ENCODE data around the gene FMO3.
A peak's percentile ranks its signal among the peaks of the same experiment; 100 is the strongest.

FMO3 gene

DNA sequence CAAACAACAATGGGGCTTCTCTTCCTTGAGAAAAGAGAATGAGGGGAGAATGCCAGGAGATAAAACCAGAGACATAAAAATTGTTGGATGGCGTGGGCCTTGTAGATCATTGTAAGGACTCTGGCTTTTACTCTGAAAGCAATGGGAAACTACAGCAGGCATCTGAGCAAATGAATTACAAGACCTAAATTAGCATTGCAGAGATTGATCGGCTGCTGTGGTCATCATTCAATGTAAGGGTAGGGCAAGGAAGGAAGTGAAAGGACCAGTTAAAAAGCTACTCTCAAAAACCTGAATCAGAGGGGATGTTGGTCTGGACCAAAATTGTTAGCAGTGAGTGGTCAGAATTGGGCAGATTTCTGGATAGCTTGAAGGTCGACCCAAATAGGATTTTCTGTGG lies 21.4 kb downstream of the FMO3 start:
- H3K4me3 ChIP-seq (replicated peaks in 1 of 2; ENCODE audit: low read depth in 2 of 2, low read length in 2 of 2), result no peak overlapping the region
- no peak for DNase-seq (ENCODE audit: low read depth in 2 of 2)
- TF ChIP-seq, protein P1, sequence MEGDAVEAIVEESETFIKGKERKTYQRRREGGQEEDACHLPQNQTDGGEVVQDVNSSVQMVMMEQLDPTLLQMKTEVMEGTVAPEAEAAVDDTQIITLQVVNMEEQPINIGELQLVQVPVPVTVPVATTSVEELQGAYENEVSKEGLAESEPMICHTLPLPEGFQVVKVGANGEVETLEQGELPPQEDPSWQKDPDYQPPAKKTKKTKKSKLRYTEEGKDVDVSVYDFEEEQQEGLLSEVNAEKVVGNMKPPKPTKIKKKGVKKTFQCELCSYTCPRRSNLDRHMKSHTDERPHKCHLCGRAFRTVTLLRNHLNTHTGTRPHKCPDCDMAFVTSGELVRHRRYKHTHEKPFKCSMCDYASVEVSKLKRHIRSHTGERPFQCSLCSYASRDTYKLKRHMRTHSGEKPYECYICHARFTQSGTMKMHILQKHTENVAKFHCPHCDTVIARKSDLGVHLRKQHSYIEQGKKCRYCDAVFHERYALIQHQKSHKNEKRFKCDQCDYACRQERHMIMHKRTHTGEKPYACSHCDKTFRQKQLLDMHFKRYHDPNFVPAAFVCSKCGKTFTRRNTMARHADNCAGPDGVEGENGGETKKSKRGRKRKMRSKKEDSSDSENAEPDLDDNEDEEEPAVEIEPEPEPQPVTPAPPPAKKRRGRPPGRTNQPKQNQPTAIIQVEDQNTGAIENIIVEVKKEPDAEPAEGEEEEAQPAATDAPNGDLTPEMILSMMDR (IDR thresholded peaks at IDR 0.05; ENCODE audit: low read depth, low read length), result no peak

DNA sequence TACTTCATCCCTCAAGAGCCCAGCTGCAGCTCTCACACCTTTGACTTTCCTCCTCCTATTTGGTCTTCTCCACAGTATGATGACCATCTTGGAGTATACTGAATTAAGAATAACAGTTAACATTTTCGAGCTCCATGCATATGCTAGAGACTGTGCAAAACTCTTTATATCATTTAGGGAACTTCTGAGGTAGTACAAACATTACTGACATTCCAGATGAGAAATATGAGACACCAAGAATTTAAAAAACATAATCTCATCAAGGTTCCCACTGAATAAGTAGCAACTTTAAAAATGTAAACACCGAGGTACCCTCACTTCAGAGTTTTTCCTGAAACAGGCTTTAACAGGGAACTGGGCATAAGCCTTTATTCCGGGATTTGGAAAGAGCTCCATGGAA lies 22.7 kb downstream of the FMO3 start:
- TF ChIP-seq, protein P1 (IDR thresholded peaks at IDR 0.05; ENCODE audit: low read depth, low read length), result no peak
- no peak overlapping the region for H3K4me3 ChIP-seq (replicated peaks in 1 of 2; ENCODE audit: low read depth in 2 of 2, low read length in 2 of 2)
- DNase-seq (ENCODE audit: low read depth in 2 of 2), result peak in 1 of 2 donors; percentile 19

DNA sequence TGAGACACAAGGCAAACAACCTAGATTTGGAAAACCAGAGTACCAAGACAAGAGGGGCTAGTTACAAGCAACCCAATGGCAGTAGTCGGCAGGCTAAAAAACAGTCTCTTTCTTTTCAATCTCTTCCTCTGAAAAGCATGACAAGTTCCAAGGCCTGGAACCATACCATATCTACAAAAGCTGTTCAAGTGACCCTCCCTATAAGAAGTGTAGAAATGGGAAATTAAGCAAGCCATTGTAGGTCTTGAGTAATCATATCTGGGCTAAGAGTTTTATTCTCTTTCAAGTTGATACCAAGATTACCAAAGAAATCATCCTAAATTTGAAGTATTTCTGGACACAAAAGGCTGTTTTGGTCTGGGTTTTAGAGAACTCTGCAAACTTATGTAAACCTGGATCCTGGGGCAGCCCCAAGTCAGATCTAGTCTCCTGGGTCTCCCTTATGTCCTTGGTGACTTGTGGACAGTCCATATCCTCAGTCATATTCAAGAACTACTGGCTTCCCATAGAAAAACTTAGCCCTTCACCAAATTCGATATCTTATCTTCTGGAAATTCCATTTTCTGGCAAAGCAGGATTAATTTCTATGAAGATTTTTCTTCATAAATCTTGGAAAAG lies 24.7 kb downstream of the FMO3 start:
- DNase-seq (ENCODE audit: low read depth in 2 of 2), result peak; percentile 45 to 68
- no peak overlapping the region for H3K4me3 ChIP-seq (replicated peaks in 1 of 2; ENCODE audit: low read depth in 2 of 2, low read length in 2 of 2)
- TF ChIP-seq, protein P1 (IDR thresholded peaks at IDR 0.05; ENCODE audit: low read depth, low read length), result no peak

DNA sequence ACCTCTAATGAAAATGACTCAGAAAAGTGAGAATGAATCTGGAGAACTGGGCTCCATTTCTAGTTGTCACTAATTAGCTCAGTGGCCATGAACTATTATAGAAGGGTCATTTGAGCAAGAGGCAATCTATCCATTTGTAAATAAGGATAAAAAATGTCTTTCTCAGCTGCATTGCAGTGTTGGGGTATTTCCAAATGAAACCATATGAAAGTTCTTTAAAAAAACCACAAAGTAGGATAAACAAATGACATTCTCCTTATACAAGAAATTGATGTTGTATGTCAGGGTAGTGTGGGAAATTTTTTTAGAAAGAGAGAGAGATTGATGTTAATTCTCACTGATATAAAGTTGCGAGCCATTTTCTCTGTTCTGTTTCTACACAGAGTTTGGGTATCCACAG lies 26.0 kb downstream of the FMO3 start:
- no peak overlapping the region for H3K4me3 ChIP-seq (replicated peaks in 1 of 2; ENCODE audit: low read depth in 2 of 2, low read length in 2 of 2)
- no peak for DNase-seq (ENCODE audit: low read depth in 2 of 2)
- TF ChIP-seq, protein P1 (IDR thresholded peaks at IDR 0.05; ENCODE audit: low read depth, low read length), result no peak

DNA sequence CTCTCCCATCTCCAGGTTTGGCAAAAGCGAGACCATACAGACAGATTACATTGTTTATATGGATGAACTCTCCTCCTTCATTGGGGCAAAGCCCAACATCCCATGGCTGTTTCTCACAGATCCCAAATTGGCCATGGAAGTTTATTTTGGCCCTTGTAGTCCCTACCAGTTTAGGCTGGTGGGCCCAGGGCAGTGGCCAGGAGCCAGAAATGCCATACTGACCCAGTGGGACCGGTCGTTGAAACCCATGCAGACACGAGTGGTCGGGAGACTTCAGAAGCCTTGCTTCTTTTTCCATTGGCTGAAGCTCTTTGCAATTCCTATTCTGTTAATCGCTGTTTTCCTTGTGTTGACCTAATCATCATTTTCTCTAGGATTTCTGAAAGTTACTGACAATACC lies 26.4 kb downstream of the FMO3 start:
- DNase-seq (ENCODE audit: low read depth in 2 of 2), result no peak
- TF ChIP-seq, protein P1 (IDR thresholded peaks at IDR 0.05; ENCODE audit: low read depth, low read length), result no peak
- H3K4me3 ChIP-seq (replicated peaks in 1 of 2; ENCODE audit: low read depth in 2 of 2, low read length in 2 of 2), result no peak overlapping the region

DNA sequence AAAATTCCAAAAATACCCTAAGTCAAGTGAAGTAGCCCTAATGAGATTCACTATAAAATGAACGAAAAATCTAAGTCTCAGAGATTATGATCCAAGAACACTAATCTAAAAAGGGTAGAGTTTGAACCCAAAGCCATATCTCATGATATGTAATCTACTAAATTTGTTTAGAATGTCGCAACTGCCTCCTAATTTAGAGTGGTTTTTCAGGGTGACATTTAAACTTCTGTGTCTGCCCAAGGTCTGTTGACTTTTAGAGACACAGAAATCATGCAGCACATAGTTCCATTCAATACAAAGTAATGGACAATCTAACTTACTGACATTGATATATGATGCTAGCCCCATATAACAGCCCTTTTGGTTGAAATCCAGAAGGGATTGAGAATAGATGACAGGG lies 28.9 kb downstream of the FMO3 start:
- H3K4me3 ChIP-seq (replicated peaks in 1 of 2; ENCODE audit: low read depth in 2 of 2, low read length in 2 of 2), result no peak overlapping the region
- TF ChIP-seq, protein P1 (IDR thresholded peaks at IDR 0.05; ENCODE audit: low read depth, low read length), result no peak
- no peak for DNase-seq (ENCODE audit: low read depth in 2 of 2)

DNA sequence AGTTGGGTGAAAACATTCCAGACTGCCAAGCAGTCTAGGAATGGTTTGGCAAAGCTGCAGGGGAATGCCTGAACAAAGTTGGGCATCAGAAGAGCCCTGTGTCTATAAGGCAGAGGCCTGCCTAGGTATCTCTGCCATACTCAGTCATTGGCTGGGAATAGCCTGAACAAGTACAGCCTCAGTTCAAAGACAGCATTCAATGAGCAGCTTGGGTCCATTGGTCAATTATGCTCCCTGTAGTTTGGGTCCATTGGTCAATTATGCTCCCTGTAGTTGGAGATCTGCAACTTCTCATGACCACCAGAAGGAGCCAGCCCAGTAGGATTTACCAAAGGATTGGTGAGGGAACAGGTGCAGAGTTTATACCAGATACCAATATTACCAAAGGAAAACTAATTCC lies 31.6 kb downstream of the FMO3 start:
- H3K4me3 ChIP-seq (replicated peaks in 1 of 2; ENCODE audit: low read depth in 2 of 2, low read length in 2 of 2), result no peak overlapping the region
- DNase-seq (ENCODE audit: low read depth in 2 of 2), result no peak
- TF ChIP-seq, protein P1 (IDR thresholded peaks at IDR 0.05; ENCODE audit: low read depth, low read length), result no peak
